Lower lobe of right lung (tissue), 2 donors: ENCODE results near the gene DYSF. TPM values are rescaled to one million over a fixed set of nuclear protein-coding genes. Genes with fewer than 3 reads are reported as not detected.

Source experiments
- ATAC-seq, 2 donors: fragments of 200-7000 bp; cut with Tn5 transposase; one replicate each; pipeline ENCODE4 v1.9.1; 2020 to 2022; ENCODE audit warnings: mild to moderate bottlenecking in 2 of 2, moderate library complexity in 2 of 2
- DNase-seq: peaks from one replicate; pipeline ENCODE4 v3.0.0-alpha.2; 2020
- H3K27ac ChIP-seq: fragments of 200-600 bp; one replicate; pipeline ENCODE4 v1.8.0; 2022
- H3K27me3 ChIP-seq: fragments of 200-600 bp; one replicate; pipeline ENCODE4 v1.8.0; 2022; ENCODE audit warnings: low read depth
- H3K36me3 ChIP-seq: fragments of 200-600 bp; one replicate; pipeline ENCODE4 v1.8.0; 2022; ENCODE audit warnings: mild to moderate bottlenecking
- H3K4me1 ChIP-seq: fragments of 200-600 bp; one replicate; pipeline ENCODE4 v1.8.0; 2022
- H3K4me3 ChIP-seq: fragments of 200-600 bp; one replicate; pipeline ENCODE4 v1.8.0; 2022; ENCODE audit warnings: mild to moderate bottlenecking
- H3K9me3 ChIP-seq: fragments of 200-600 bp; one replicate; pipeline ENCODE4 v1.8.0; 2022
- CTCF ChIP-seq: fragments of 200-600 bp; IDR thresholded peaks from one replicate; pipeline ENCODE4 v1.8.0; 2022; ENCODE audit warnings: antibody characterized with exemption, mild to moderate bottlenecking
- intact Hi-C: fragments of 100-400 bp; cut with DNase I; formaldehyde crosslinking; loops from one replicate; pipeline ENCODE4 v1.11.0; 2022
- total RNA-seq: library from RNA; stranded (reverse); fragmentation: NEBNext Ultra II Directional; extraction: Animal tissue kit (Norgen Biotek cat#: 25700); gene quantifications from one replicate; pipeline ENCODE4 v1.2.1, GENCODE V29; 2021
- donor health status: DM: no; HTN: yes; CAD: no; lungs with severe emphysema.

The DYSF gene
- total RNA-seq, 1 donor from 2014 or later = 41.2 TPM

- no peaks in the 10 kb centered on the region for H3K9me3 ChIP-seq
- no peaks in the 10 kb centered on the region for H3K36me3 ChIP-seq
- DNase-seq = no peak
- TF ChIP-seq CTCF = no peak
- H3K4me1 ChIP-seq = peaks cover 26% of the 10 kb centered on the region
- intact Hi-C loops = no loop called here
- no peak for ATAC-seq
- H3K27ac ChIP-seq = no peak overlapping the region
- H3K4me3 ChIP-seq = no peak overlapping the region
- H3K27me3 ChIP-seq = peaks cover 25% of the 10 kb centered on the region
Measured at GRCh38 chr2:71457923-71458322, 4.6 kb downstream of the DYSF start.

GRCh38 chr2:71458413-71459083, 5.2 kb downstream of the DYSF start:
- no peak overlapping the region for H3K4me3 ChIP-seq
- TF ChIP-seq CTCF = no peak
- H3K4me1 ChIP-seq = peaks cover 20% of the 10 kb centered on the region
- no peaks in the 10 kb centered on the region for H3K9me3 ChIP-seq
- H3K27me3 ChIP-seq = peaks cover 21% of the 10 kb centered on the region
- no peak overlapping the region for H3K27ac ChIP-seq
- DNase-seq (no peak), ATAC-seq (no peak)
- no peaks in the 10 kb centered on the region for H3K36me3 ChIP-seq
- intact Hi-C loops = no loop called here

DNA sequence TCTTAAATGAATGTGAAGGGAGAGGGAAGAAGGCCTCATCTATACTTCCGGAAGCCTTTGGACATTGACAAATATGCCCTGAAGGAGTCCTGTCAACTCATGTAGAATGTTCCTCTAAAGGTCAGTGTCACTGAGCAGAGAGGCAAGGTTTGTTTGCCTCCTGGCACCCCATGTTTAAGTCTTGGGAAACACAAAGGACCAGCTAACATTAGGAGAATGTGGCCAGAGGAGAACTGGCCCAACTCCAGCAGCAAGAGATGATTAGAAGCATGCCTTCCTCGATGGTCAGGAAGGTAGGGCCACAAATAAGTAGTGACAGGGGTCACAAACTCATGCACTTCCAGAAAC, 5.7 kb downstream of the DYSF start:
- H3K36me3 ChIP-seq = no peaks in the 10 kb centered on the region
- intact Hi-C loops = no loop called here
- ATAC-seq (no peak), DNase-seq (no peak)
- H3K4me3 ChIP-seq = no peak overlapping the region
- no peaks in the 10 kb centered on the region for H3K9me3 ChIP-seq
- H3K27me3 ChIP-seq = peaks cover 16% of the 10 kb centered on the region
- no peak for TF ChIP-seq CTCF
- no peak overlapping the region for H3K27ac ChIP-seq
- H3K4me1 ChIP-seq = peaks cover 15% of the 10 kb centered on the region

GRCh38 chr2:71460056-71460455, 6.7 kb downstream of the DYSF start:
- Histone ChIP-seq H3K4me1 (peaks cover 9% of the 10 kb centered on the region), H3K36me3 (no peaks in the 10 kb centered on the region), H3K9me3 (no peaks in the 10 kb centered on the region), H3K27ac (no peak overlapping the region), H3K27me3 (peaks cover 11% of the 10 kb centered on the region), H3K4me3 (no peak overlapping the region)
- ATAC-seq = no peak
- intact Hi-C loops = no loop called here
- TF ChIP-seq CTCF = no peak
- no peak for DNase-seq

DNA sequence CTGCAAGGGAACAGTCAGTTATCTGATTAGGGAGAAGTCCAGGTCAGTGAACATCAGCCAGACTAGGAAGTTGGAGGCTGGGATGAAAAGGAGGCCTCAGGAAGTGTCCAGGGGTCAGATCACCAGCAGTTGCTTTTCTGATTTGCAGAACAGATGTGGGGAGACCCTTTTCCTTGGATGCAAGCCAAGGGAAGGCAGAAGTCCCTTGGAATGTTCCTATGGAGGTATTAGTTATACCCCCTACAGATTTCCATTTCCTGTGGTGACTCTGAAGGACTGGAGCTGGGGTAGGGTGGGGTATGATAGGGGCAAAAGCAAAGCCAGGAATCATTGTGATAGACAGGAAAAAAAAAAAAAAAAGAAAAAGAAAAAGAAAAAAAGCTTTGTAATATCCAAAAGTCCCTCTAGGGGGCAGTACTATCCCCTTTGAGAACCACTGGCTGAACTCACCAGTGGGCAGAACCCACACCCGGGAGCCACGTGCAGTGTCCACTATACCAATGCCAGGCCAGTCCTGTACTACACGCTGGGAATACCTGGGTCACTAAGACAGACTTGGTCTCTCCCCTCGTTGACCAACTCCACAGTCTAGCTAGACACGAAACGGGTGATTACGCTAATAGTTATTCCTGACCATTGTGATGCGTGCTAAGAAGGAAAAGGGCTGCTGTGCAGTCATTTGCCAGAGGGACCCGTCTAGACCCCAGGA, 7.4 kb downstream of the DYSF start:
- intact Hi-C loops = no loop called here
- Histone ChIP-seq H3K27me3 (peaks cover 11% of the 10 kb centered on the region), H3K36me3 (no peaks in the 10 kb centered on the region), H3K9me3 (no peaks in the 10 kb centered on the region), H3K27ac (no peak overlapping the region), H3K4me1 (peaks cover 12% of the 10 kb centered on the region), H3K4me3 (no peak overlapping the region)
- TF ChIP-seq CTCF = peak; percentile 59
- DNase-seq (no peak), ATAC-seq (peak; percentile 47 to 60)
